GM12891 (cell line): ENCODE data around the gene PLPPR1.

Source experiments
- DNase-seq: peaks from one replicate; pipeline ENCODE4 v3.0.0; 2011; ENCODE audit warnings: low spot score; ENCODE audit not compliant: insufficient read length
- FAIRE-seq: peaks from 2 replicates; lab custom pipeline; 2011; peaks lifted over from hg19 to GRCh38; lab: Jason Lieb, UNC
- PAX5 ChIP-seq: IDR thresholded peaks from 2 replicates; pipeline ENCODE4 v1.6.1; 2011; ENCODE audit warnings: low read length, moderate library complexity, mild to moderate bottlenecking; ENCODE audit not compliant: insufficient read depth, severe bottlenecking
- POLR2A ChIP-seq: IDR thresholded peaks from 2 replicates; pipeline ENCODE4 v1.6.1; 2011; ENCODE audit warnings: low read depth, low read length, control low read depth
- POLR2AphosphoS5 ChIP-seq: IDR thresholded peaks from 2 replicates; pipeline ENCODE4 v1.6.1; 2011; ENCODE audit warnings: low read depth, low read length, control low read depth
- POU2F2 ChIP-seq: IDR thresholded peaks from 2 replicates; pipeline ENCODE4 v1.6.1; 2011; ENCODE audit warnings: low read depth, mild to moderate bottlenecking, control low read depth, low read length, moderate library complexity
- SPI1 ChIP-seq: IDR thresholded peaks from 2 replicates; pipeline ENCODE4 v1.6.1; 2011; ENCODE audit warnings: low read depth, low read length, control low read depth
- TAF1 ChIP-seq: IDR thresholded peaks from 2 replicates; pipeline ENCODE4 v1.6.1; 2011; ENCODE audit warnings: low read depth, low read length, control low read depth

Gene PLPPR1

DNA sequence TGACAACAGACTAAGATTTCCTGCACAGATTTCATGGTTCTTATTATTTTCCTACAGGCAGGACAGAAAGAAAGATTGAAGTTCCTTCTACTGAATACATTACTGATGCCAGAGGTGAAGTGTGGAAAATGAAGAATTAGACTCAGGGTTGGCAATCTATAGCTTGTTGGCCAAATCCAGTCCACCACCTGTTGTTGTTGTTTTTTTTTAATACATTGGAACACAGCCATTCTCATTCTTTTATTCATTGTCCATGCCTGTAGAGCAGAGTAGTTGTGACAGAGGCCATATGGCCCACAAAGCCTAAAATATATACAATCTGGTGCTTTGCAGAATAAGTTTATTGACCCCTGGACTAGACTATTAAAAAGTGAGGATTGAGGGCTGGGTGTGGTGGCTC lies 5.8 kb upstream of the PLPPR1 start:
- TF ChIP-seq POU2F2 = no peak
- TF ChIP-seq PAX5 = no peak
- TF ChIP-seq POLR2A = no peak
- TF ChIP-seq POLR2AphosphoS5 = no peak
- no peak for TF ChIP-seq SPI1
- no peak for TF ChIP-seq TAF1
- DNase-seq (no peak), FAIRE-seq (no peak)

DNA sequence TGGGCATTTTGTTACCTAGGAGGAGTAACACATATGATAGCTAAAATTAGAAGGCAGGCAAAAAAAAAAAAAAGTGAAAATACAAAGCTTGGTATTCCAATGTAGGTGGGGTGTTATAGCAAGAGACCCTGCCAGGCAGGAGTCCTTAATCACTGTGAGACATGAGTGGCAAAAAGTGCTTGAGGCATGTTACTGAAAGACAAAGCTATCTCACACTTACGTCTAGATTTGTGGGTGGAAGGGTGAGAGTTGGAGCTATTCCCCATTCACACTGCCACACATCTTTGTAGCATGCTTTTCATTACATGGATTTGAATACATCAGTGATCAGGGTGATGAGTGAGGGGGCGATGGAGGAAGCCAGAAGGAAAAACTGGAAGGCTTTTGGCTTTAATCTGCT lies 2.6 kb upstream of the PLPPR1 start:
- FAIRE-seq (no peak), DNase-seq (no peak)
- TF ChIP-seq SPI1 = no peak
- TF ChIP-seq POLR2AphosphoS5 = no peak
- TF ChIP-seq TAF1 = no peak
- no peak for TF ChIP-seq POLR2A
- no peak for TF ChIP-seq POU2F2
- TF ChIP-seq PAX5 = no peak

DNA sequence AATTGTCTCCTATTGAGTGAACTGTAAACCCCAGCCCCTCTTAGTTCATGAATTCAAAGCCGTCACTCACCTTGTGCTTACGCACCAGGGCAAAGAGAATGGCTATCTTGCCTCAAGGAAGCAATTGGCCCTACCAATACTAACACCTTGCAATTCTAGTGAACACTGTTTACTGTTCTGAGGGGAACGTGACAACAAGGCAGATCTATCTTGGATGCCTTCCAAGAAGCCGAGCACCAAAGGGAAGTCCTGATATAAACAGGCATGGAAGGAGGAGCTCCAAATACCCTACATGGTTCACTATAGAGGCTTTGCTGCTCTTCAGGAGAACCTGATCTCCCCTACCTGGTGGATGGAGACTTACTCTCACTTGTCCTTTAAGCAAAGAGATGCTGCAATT lies 1.7 kb upstream of the PLPPR1 start:
- no peak for FAIRE-seq
- TF ChIP-seq POU2F2 (no peak), TAF1 (no peak), POLR2AphosphoS5 (no peak), SPI1 (no peak), PAX5 (no peak), POLR2A (no peak)
- DNase-seq = no peak

DNA sequence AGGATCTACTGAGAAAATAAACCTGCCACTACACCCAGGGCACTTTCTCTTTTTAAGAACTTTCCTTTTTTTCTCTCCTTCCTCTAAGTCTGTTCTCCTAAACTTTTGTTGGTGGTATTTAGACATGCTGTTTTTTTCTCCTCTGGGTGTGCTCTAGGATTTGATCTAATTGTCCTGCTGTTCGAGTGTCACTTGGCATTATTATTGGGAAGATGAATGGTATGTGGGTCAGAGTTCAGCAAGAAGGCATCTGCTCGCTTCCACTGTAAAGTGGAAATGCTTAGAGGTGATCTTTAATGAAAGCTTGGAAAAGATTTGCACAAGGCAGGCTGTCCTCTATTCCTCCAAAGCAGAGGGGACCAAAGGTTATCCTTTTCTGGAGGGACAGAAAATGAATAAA lies 1.3 kb upstream of the PLPPR1 start:
- no peak for DNase-seq
- no peak for FAIRE-seq
- TF ChIP-seq POLR2A (no peak), POU2F2 (no peak), POLR2AphosphoS5 (no peak), SPI1 (no peak), TAF1 (no peak), PAX5 (no peak)

DNA sequence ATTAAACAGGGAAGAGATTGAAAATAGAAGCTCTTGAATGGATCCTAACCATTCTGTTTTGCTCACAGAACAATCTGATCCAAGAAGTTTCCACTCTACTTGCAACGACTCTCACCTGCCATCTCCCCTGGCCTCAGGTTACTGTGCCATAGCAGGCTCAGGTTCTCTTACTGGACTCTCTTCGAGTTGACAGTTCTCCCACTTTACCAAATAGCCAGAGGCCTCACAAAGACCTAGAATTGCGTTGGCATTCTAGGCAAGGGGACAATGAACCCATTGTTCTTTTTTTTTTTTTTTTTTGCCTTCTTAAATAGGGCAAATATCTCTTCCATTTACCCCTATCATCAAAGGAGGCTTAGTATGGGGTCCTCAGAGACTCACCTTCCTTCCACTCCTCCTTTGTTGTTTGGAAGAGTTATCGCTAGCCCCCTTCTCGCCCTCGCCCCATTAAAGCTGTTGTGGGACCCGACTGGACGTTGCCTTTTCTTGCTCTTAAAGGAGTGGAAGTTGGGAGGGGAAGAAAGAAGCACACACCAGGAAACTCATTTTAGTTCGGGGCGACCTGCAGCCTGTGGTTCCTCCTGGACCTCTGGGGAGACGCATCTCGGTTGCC lies 688 bp upstream of the PLPPR1 start:
- TF ChIP-seq POU2F2 (no peak), POLR2AphosphoS5 (no peak), TAF1 (no peak), SPI1 (no peak), PAX5 (no peak), POLR2A (no peak)
- no peak for DNase-seq
- no peak for FAIRE-seq

DNA sequence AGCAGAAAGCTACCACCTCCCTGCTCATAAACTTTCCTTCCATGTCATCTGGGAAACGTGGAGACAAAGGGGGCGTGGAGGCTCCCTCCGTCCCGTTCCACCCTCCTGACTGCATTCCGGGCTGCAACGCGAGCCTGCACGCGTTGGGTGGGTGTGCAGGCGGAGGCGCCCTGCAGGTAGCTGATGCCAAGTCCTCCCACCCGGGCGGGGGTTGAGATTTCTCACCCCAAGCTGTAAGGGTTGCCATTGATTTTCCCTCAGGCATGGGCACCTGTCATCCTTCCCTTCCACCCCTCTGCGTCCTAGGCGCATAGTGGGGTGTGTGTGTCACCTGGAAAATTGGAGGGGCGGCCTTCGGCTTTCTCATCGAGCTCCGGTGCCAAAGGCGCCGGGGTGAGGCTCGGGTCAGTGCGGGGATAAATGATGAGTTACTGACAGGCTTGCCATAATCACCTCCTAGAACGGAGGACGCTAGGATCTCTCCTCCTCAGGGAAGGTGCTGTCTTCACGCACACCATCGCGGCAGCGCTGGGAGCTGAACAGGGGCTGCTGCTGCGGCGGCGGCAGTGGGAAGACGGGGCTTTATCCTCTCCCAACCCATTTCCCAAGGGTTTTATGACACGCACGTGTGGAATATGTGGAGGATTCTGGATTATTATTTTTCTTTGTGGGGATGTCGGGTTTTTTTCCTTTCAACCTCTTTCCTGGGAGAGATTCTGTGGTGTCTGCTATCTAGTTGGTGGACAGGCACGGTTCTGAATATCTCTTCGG lies 973 bp downstream of the PLPPR1 start:
- no peak for TF ChIP-seq POLR2AphosphoS5
- TF ChIP-seq PAX5 = no peak
- TF ChIP-seq TAF1 = no peak
- TF ChIP-seq POU2F2 = no peak
- TF ChIP-seq POLR2A = no peak
- TF ChIP-seq SPI1 = no peak
- FAIRE-seq (no peak), DNase-seq (no peak)

DNA sequence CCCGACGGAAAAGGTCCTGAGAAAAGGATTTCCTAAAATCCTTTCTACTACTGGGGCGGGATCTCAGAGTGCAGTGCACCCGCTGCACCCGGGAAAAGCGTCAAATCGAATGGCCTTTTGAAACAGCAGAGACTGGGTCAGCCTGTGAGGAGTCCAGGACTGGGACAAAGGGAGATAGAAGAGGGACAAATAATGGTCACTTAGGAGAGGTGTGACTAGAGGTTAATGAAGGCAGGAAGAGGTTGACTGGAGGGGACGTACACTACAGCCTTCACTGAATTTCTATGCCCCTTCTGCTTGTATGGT lies 1.5 kb downstream of the PLPPR1 start:
- TF ChIP-seq SPI1 (no peak), PAX5 (no peak), POLR2A (no peak), POU2F2 (no peak), TAF1 (no peak), POLR2AphosphoS5 (no peak)
- no peak for DNase-seq
- FAIRE-seq = no peak

DNA sequence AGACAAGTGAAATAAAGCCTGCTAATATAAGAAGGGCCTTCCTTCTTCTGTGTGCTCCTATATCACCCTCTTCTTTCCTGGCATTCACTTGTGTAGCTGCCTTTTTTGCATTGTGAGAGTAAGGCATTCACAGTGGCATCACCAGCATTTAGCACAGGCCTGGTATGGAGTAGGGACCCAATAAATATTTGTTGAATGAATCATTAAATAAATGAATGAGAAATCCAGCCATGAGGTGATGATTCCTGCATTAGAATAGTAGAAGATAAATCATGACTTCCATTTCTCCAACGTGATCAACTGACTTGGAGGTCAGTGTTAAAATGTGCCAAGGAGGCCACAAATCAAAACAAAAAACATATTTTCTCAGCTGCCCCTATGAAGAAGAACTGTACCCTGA lies 3.9 kb downstream of the PLPPR1 start:
- FAIRE-seq (no peak), DNase-seq (no peak)
- no peak for TF ChIP-seq POU2F2
- TF ChIP-seq PAX5 = no peak
- TF ChIP-seq POLR2AphosphoS5 = no peak
- no peak for TF ChIP-seq SPI1
- TF ChIP-seq TAF1 = no peak
- TF ChIP-seq POLR2A = no peak

DNA sequence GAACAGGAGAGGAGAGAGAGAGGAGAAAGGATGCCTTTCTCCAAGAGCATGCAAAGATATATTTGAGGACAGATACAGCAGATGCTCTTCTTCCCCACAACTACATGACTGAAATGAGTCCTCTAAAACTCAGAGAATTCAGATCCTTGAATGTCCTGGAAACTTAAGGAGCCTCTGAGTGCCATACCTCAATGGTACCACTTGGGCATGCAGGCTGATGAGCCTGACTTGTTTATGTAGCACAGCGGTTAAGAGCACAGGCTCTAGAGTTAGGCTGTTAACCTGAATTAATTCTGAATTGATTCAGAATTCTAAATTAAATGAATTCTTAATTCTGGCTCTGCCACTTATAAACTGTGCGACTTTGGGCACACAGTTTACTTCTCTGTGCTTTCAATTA lies 5.7 kb downstream of the PLPPR1 start:
- FAIRE-seq (no peak), DNase-seq (no peak)
- no peak for TF ChIP-seq POU2F2
- TF ChIP-seq PAX5 = no peak
- TF ChIP-seq POLR2AphosphoS5 = no peak

DNA sequence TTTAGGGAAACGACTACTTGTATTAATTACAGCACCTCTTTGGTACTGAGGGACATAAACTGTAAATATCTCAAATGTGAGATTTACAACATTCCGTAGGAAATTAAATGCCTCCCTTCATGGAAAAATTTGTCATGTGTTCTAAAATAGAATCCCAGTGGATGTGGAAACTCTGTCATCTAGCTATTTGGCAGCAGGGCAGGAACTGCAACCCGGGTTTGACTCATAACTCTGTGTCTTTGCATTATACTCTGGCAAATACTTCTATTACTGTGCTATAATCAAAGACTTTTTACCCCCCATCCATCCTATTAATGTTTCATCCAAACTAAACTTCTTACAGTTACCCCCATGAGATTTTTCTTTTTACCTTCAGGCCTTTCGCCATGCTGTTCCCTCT lies 6.6 kb downstream of the PLPPR1 start:
- FAIRE-seq (no peak), DNase-seq (no peak)
- no peak for TF ChIP-seq POLR2AphosphoS5
- no peak for TF ChIP-seq POU2F2
- TF ChIP-seq TAF1 = no peak
- TF ChIP-seq POLR2A = no peak
- TF ChIP-seq SPI1 = no peak
- no peak for TF ChIP-seq PAX5
